HPDE6-E6E7 (cell line): Measurements from ENCODE around the gene CCDC188.

Source experiments
- DNase-seq: peaks from one replicate; pipeline ENCODE4 v3.0.0; 2011; ENCODE audit warnings: missing footprints; ENCODE audit errors: extremely low spot score

Gene CCDC188

GRCh38 chr22:20118300-20119020, 32.4 kb downstream of the CCDC188 start:
- no peak for DNase-seq

DNA sequence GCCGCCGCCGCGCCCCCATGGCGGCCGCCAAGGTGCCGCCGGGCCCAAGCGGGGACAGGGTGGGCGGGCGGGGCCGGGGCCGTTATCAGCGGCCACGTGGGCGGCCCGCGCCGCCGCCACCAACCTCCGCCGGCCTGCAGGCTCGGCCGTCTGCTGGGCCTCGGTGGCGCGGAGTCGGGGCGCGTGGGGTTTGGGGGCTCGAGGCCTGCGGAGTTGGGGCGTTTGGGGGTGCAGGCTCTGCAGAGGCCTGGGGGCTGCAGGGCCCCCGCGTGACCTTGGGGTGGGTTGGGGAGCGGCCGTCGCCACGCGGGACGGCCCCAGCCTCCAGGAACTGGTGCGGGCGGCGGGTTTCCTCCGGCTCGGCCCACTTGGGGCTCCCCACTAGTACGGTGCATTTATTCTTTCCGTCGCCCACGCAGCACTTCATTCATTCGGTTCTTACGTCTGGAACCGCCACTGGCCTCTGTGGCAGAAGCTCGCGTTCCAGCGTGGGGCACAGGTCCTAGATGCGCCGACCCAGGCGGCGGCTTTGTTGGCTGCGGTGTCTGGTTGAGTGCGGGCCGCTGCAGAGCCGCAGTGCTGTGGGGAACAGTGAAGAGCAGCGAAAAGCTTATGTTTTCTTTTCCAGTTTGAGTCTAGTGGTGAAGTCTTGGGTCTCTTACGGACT, 33.1 kb downstream of the CCDC188 start:
- no peak for DNase-seq

- DNase-seq: peak; percentile 95
Observed at GRCh38 chr22:20116951-20117632, 33.8 kb downstream of the CCDC188 start, which contains the start of gene TRMT2A. Gene TRMT2A, minus strand, starts transcription at chr22:20117226. Its CDS starts 320 bp downstream, at chr22:20116906.

DNA sequence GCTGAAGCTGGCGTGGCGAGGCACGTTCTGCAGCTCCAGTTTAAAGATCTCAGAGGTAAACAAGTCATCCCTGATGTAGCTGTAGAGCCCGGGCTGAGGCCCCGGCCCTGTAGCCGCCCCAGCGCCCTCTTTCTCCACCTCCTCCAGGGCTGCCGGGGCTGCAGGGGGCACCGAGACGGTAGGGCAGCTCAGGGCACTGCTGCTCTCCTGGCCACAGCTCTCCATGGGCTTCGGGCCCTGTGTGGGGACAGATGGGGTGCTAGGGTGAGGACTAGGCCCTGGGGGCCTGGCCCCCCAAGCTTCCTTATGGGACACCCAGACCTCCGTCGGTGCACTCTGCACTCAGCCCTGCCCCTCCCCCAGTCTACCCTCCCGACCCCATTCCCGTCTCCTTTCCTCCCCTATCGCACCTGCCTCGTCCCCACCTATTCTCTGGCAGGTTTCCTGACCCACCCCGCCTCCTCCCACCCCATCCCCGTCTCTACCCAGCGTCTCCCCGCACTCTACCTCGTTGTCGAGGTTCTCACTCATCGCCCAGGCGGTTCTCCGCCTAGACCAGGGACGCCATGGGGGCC, 34.4 kb downstream of the CCDC188 start:
- DNase-seq: no peak

- no peak for DNase-seq
Observed at GRCh38 chr22:20115691-20116375, 35.0 kb downstream of the CCDC188 start, which contains the start of gene RANBP1. Gene RANBP1, plus strand, starts transcription at chr22:20116104. Its CDS starts 81 bp downstream, at chr22:20116185.

GRCh38 chr22:20114506-20115475, 36.1 kb downstream of the CCDC188 start:
- DNase-seq: no peak

- DNase-seq: no peak
Observed at GRCh38 chr22:20113551-20114310, 37.1 kb downstream of the CCDC188 start.

- DNase-seq: no peak
Observed at GRCh38 chr22:20112623-20113511, 38.0 kb downstream of the CCDC188 start.

DNA sequence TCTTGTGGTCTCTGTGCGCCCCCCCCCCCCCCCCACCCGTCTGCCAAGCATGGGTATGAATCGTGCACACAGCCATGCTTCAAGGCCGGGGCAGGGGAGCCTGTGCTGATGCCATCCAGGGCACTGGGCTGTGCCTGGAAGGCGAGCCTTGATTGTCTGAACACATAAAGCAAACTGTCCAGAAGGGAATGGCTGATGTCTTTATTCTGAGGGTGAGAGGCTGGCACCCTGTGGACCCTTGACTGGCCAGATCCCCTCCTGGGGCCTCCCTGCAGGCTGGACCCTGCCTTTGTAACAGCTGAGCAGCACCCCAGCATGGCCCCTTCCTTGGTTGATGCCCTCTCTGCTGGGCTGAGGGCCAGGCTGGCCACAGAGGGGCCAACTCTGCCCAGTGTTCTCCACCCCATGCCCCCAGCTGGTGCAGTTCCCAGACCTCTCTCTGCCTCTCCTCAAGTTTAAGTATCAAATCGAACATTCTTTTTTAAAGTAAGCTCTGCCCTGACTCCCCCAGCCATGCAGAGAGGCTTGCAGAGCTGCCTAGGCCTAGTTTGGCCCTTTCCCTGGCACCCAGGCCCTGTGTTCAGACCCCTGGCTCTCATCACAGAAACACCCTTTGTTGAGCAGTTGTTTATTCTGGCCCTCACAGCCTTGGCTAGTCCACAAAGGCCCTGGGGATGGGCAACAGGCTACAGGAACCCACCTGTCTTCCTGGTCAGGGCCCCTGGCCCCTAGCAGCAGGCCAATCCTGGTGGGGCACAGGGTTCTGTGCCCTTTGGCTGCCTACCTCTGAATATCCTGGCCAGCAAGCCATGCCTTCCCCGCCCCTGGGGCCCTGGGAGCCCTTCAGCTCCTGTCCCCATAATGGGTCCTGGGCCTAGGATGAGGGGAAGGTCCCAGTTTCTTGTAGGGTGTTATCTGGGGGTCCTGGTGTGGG, 38.9 kb downstream of the CCDC188 start:
- DNase-seq: no peak

- DNase-seq: no peak
Observed at GRCh38 chr22:20111045-20111688, 39.7 kb downstream of the CCDC188 start.

DNA sequence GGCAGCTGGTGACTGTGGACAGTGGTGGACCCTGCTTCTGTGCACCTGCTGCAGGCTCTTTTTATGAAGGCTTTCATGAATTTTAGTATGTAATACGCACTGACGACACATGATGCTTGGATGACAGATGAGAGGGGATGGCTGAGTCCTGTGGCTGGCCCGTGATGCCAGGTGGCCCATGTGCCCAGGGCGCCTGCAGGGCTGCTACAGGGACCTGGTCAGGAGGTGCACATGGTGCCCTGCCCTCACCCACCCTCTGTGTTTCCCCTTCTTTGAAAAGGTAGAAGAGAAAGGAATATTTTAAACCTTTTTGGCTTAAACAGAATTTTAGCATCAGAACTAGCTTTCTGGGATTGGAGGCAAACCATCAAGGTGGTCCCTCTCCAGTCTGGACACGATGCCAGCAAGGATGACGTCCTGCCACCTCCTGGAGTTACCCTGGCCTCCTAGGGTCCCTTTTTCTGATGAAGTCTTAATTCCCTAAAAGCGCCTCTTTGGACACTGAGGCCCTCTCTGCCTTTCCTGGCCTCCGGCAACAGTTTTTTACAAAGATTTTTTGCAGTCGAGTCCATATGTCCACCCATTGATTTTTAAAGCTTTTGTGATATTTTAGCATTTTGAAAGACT, 40.4 kb downstream of the CCDC188 start:
- no peak for DNase-seq

DNA sequence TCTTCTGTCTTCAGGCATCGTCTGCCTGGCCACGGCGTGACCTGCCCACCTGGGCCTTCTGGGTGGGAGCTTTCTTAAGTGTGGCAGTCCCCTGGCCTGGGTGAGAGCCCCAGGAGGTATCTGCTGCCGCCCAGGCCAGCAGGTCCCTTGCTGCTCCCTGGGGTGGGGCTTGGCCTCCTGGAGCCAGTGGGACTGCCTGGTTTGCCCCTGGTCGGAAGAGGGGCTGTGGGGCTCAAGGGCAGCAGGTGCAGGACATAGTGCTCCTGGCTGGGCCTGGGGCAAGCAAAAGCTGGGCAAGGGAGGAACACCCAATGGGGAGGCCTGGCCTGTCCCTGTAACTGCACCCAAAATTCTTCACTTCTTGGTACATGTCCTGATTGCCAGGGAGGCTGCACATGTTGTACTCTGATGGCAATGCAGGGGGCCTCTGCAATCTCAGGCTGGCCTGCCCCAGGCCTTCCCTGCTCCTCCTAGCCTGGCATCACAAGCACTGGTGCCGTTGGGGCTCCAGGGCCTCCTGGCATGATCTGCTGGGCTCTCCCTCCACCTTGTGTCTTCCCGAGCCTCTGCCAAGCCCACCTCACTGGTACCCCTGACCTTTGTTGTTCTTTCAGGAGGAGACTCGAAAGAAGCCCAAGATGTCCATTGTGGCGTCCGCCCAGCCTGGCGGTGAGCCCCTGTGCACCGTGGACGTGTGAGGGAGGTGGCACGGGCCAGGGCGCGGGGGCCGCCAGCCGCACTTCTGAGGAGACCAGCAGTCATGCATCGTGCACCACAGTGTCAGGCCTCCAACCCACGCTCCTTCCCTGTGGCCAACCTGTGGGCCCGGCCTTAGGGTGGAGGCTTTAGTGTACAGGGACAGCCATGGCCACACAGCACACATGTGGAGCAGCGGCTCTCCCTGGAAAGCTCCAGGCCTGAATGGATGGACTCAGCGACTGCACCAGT, 41.2 kb downstream of the CCDC188 start:
- DNase-seq: no peak

GRCh38 chr22:20108757-20109230, 42.1 kb downstream of the CCDC188 start:
- no peak for DNase-seq

- DNase-seq: no peak
Observed at GRCh38 chr22:20107951-20108756, 42.7 kb downstream of the CCDC188 start.
